Muscle of back (tissue), 13 donors: ENCODE data around the gene MAN1B1. TPM values are rescaled to one million over a fixed set of nuclear protein-coding genes. Genes with fewer than 3 reads are reported as not detected.

Source experiments
- DNase-seq, 3 donors: peaks; one replicate each; pipeline versions ENCODE4 v3.0.0 to v3.0.0-alpha.2; 2013
- long read RNA-seq, 9 donors: transcript quantifications; one replicate each; lab custom pipeline, GENCODE V29; 2026
- polyA plus RNA-seq, 10 donors: library from polyadenylated mRNA; unstranded; fragments of 120-200 nt; gene quantifications; one replicate each; pipeline ENCODE4 v1.2.1, GENCODE V29; 2013; ENCODE audit not compliant: insufficient read length in 10 of 10

MAN1B1 gene
- polyA plus RNA-seq = 10 to 100 TPM; 31.3 to 54.4 (median 41.1) TPM
- long read RNA-seq, donor 1, partial matches to known transcripts = 0 of 4 reads
- long read RNA-seq, donor 1, other reads (novel, unspliced or antisense) = 0 of 4 reads
- long read RNA-seq, donor 2, full-length matches to known transcripts = 6 of 11 reads
- long read RNA-seq, donor 2, partial matches to known transcripts = 5 of 11 reads
- long read RNA-seq, donor 2, other reads (novel, unspliced or antisense) = 0 of 11 reads
- long read RNA-seq, donor 3 = 0 reads
- long read RNA-seq, donor 4, partial matches to known transcripts = 0 of 5 reads
- long read RNA-seq, donor 4, other reads (novel, unspliced or antisense) = 0 of 5 reads
- long read RNA-seq, donor 5, full-length matches to known transcripts = 6 of 6 reads
- long read RNA-seq, donor 5, partial matches to known transcripts = 0 of 6 reads
- long read RNA-seq, donor 5, other reads (novel, unspliced or antisense) = 0 of 6 reads
- long read RNA-seq, donor 6, transcript MAN1B1-202 (13 exons, 2,769 nt) = major isoform, 11 of 12 reads
- long read RNA-seq, donor 6, partial matches to known transcripts = 0 of 12 reads
- long read RNA-seq, donor 6, other reads (novel, unspliced or antisense) = 0 of 12 reads
- long read RNA-seq, donor 7, full-length matches to known transcripts = 7 of 7 reads
- long read RNA-seq, donor 7, partial matches to known transcripts = 0 of 7 reads
- long read RNA-seq, donor 7, other reads (novel, unspliced or antisense) = 0 of 7 reads
- long read RNA-seq, donor 8, full-length matches to known transcripts = 3 of 3 reads
- long read RNA-seq, donor 8, partial matches to known transcripts = 0 of 3 reads
- long read RNA-seq, donor 8, other reads (novel, unspliced or antisense) = 0 of 3 reads
- long read RNA-seq, donor 9, partial matches to known transcripts = 0 of 1 reads
- long read RNA-seq, donor 9, other reads (novel, unspliced or antisense) = 0 of 1 reads

DNA sequence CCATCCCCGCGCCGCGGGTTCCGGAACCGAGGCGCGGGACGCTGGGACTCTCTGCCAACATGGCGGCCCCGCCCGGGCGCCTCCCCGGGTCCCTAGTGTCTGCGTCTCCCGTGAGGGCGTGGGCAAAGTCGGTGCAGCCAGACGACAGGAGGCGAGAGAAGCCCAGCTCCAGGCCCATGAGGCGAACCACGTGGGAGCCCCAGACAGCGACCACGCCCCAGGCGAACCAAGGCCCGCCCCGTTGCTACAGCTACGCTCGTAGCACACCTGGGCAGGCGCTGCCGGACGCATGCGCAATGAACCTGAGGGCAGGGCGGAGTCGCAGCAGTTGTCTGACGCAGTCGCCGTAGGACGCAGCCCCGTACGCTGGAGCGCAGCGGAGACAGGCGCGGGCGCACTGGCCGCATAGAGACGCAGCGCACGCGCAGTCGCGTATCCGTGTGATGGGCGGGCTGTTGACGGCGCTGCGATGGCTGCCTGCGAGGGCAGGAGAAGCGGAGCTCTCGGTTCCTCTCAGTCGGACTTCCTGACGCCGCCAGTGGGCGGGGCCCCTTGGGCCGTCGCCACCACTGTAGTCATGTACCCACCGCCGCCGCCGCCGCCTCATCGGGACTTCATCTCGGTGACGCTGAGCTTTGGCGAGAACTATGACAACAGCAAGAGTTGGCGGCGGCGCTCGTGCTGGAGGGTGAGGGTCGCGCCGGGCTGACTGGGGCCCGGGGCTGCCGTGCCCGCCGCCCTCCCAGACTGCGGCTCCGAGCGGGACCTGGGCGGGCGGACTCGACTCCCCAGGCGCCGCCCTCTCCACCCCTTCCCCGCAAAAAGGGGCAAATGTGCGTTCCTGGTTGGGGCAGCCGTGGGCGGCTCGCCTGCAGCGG is at the start of gene MAN1B1:
Gene MAN1B1, plus strand, starts transcription at position 455 of the 878 bp plus-strand sequence. Its CDS starts 15 bp downstream, at position 470.
- peak; percentile 99 for DNase-seq

- DNase-seq = no peak
Observed at GRCh38 chr9:137037035-137037434, 49.8 kb upstream of the MAN1B1 start.

DNA sequence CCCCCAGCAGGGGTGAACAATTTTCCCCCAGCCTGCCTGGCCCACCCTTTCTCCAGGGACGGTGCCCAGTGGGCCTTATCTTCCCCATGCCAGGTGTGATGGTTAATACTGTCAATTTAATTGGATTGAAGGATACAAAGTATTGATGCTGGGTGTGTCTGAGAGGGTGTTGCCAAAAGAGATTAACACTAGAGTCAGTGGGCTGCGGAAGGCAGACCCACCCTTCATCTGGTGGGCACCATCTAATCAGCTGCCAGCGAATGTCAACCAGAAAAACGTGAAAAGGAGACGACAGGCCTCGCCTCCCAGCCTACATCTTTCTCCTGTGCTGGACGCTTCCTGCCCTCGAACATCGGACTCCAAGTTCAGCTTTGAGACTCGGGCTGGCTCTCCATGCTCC is 49.3 kb upstream of the MAN1B1 start:
- DNase-seq = no peak

DNA sequence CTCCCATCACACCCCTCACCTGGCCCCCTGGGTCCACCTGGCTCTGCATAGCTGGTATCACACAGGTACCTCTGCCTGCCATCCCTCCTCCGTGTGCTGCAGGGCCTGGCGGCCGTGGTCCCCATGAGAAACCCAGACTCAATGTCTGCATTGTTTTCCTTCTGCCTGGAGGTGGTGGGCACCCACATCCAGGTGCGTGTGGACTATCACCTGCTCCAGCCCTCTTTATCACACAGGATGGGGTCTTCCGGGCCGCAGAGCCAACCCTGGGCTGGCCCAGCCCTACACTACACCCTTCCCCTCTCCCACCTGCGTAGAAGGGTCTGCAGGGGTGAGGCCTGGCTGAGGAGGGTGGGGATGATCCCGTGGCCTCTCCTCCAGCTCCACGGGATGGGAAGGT is 47.9 kb upstream of the MAN1B1 start:
- DNase-seq = no peak

DNA sequence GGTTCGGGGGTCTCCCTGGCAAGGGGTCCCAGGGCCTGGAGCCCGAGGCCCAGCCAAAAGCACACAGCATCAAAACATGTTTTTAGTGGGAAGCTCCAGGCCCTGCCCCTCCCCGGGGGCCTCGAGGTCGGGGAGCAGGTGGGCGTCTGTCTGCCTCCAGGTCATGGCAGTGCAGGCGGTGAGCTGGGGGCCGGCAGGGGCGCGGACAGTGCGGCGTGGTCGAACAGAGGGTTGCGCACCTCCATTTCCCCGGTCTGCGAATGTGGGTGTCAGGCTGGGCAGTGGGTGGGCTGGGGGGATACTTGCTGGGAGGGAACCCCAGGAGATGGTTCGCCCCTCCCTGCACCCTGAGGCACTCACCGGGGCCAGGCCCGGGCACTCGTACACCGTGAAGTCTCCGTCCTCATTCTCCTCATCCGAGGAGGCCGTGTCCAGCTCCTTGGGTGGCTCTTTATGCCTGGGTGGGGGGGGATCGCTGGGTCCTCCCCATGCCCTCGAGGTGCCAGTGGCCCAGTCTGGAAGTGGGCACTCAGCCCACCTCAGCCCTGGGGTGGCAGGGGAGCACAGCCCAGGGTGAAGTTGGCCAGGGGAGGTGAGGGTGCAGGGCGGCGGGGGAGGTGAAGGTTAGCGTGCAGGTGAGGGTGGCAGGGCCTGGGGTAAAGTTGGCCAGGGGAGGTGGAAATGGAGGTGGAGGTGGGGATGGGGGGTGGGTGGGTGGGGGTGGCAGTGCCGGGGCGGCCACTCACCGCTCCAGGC is 47.0 kb upstream of the MAN1B1 start:
- DNase-seq = no peak

- DNase-seq = no peak
Observed at GRCh38 chr9:137040568-137040967, 46.2 kb upstream of the MAN1B1 start.

DNA sequence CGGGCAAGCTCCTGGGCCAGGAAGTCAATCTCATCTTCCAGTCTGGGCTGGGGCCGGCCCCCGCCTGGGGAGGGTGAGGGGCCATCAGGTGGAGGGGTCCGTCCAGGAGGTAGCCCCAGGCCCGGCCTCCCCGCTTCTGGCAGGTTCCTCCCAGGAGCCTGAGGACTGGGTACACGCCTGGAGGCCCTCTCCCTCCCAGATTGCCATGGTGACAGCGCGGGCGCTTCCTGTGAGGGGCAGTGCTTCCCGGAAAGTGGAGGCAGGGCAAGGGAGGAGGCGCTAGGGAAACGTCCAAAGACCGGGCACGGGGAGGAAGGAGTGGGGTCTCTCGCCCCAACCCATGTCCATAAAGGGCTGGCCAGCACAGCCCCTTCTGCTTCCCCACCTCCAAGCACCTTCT is 45.7 kb upstream of the MAN1B1 start:
- no peak for DNase-seq

- no peak for DNase-seq
Observed at GRCh38 chr9:137042751-137043727, 43.7 kb upstream of the MAN1B1 start.

DNA sequence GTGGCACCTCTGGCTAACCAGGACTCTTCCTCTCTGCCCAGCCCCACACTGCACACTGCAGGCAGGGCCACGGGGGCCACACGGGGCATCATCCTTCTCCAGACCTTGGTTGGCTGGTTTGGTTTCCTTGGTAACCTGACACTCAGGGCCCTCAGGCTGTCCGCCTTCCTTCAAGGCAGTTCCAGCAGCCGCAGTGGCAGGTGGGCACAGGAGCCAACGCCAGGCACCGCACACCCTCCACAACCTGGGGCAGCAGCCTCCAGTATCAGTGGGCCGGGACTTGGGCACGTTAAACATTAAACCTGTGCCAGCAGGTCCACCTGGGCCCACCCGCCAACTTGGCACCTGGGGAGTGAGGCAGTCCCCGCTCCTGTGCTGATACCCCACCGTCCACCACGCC is 42.7 kb upstream of the MAN1B1 start:
- DNase-seq = no peak

DNA sequence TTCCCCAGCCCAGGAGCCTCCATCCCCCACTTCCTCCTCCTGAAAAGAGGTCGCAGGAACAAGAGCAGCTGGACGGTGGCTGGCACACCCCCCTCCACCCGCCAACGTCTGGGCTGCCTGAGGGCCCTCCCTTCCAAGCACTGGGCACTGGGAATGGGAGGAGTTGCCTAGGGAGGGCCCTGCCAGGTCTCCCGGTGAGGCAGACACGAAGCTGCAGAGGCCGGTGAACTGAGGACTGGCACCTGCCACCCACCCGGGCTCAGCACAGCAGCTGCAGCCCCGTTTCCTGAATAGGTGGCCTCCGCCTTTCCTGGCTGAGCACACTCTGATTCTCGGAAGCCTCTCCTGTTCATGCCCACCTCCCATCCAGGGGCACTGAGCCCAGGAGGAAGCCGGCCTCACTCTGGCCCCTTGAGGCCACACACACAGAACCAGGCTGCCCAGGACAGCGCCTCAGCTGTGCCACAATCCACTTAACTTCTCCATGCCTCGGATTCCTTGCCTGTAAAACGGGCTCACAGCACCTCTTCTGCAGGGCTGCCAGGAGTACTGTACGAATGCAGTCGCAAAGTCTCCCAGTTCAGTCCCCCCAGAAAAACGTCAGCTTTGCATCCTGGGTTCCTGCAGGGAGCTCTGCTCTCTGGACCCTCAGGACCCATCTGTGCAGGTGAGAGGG is 42.1 kb upstream of the MAN1B1 start:
- DNase-seq = no peak

DNA sequence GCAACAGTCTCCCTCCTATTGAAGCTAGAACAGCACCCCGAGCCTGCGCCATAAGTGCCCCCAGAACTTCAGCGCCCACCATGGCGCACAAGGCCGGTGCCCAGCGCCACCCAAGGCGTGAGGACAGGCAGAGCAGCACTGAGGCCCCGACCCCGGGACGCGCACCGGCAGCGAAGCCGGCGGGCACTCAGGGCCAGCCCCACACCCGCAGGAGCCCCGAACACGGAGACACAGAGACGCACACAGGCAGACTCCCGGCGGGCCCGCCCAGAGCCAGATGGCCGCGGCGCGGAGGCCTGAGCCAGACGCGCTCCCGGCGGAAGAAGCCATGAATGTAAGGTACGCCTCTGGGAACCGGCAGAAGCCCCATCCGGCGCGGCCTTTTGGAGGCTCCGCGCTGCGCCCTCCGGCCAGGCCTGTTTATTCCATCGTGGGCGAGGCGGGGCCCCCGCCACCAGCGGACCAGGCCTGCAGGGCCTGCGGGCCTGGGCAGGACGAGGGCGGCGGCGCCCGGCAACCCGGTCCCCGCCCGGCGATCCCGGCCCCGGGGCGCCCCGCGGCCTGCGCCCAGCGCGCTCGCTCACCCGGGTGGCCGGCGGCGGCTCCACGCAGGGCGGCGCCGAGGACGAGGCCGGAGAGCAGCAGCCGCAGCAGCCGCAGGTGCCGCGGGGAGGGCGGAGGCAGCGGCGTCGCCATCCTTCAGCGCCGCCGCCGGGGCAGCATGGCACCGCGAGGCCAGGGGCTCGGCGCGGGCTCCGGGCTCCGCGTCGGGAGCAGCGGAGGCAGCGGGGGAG is 41.3 kb upstream of the MAN1B1 start:
- peak in 1 of 3 donors; percentile 74 for DNase-seq

GRCh38 chr9:137046088-137046787 is 40.5 kb upstream of the MAN1B1 start, which contains the start of gene NPDC1:
Gene NPDC1, minus strand, starts transcription at chr9:137046177. Its CDS starts 188 bp downstream, at chr9:137045989.
- DNase-seq = peak in 2 of 3 donors; percentile 84 to 92

DNA sequence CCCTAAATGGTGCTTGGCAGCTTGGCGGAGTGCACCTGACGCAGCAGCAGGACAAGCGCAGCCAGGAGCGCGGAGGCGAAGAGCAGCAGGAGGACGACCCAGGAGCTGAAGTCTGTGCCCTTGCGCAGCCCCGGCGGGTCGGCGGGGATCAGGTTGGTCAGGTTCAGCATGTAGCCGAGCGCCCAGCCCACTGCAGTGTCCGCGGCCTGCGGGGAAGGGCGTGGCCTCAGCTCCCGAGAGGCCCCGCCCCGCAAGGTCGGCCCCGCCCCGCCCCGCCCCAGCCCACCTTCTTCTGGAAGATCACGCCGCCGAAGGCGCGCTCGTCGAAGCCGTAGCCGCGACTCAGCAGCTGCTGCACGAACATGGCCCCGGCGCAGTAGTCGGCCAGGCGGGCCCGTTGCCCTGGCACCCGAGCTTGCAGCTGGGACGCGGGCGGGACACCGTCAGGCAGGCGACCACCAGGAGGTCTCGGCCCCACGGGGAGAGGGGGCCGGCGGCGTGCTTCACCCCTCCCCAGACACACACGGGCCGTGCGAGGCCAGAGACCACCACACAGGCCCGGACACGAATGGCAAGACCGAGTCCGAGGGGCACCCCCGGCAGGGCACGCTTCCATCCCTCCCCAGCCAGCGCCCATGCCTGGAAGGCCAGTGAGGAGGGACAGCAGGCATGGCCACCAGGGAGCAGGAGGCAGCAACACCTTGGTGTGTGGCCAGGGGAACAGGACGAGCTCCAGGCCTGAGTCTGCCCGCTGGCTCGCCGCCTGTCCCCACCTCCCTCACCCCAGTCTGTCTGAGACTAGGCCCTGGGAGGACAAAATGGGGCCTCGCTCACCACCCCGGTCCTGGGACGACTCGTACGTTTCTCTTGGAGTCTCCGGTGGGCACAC is 37.9 kb upstream of the MAN1B1 start:
- DNase-seq = no peak

DNA sequence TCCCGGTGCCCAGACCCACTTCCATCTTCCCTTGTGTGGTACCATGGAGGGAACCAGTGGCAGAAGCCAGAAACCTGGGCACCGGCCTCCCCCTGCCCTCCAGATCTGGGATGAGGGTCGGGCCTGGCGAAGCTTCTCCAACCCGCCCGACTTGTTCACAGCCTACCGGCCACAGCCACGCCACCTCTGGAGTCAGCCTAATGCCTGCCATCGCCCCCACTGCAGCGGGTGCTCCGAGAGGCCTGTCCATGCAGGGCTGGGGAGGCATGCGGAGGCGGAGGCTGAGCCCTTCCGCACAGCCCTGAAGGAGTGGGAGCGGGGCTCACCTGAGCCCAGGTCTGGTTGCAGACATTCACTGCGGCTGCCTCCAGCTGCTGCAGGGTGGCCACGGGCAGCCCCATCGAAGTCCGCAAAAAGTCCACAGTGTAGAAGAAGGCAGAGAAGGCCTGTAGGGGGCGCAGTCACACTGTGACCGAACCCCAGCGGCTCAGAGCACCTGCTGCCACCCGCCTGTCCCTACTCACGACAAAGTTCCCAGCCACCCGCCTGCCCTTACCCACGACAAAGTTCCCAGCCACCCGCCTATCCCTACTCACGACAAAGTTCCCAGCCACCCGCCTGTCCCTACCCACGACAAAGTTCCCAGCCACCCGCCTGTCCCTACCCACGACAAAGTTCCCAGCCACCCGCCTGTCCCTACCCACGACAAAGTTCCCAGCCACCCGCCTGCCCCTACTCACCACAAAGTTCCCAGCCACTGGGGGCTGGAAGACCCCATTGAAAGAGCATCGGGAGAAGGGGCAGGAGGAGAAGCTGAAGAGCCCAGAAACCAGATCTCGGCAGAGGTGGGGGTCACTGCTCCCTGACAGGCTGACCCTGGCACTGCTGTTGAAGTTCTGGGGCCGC is 37.0 kb upstream of the MAN1B1 start:
- peak in 2 of 3 donors; percentile 65 to 75 for DNase-seq

DNA sequence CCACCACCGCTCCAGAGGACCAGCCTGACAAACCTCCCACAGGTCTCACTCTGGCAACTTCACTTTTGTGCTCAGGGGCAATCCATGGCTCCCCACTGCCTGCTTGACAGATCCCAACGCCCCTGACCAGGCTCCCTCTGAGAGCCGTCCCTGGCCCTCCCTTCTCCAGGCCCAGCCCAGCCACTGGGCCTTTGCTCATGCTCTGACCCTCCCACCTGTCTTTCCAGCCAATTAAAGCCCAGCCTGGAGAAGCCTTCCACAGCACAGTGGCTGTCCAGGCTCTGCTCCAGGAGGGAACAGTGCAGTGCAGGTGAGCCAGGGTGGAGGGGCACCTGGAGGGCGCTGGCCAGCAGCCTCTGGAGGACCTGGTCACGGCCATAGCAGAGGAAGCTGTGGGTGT is 36.2 kb upstream of the MAN1B1 start:
- no peak for DNase-seq
